Measurements from ENCODE around the gene SLC39A3. TPM values are rescaled to one million over a fixed set of nuclear protein-coding genes. Genes with fewer than 3 reads are reported as not detected.
A peak's percentile ranks its signal among the peaks of the same experiment; 100 is the strongest.

SLC39A3 gene
- total RNA-seq (2013; cell fraction: nucleolus; rRNA removed), result 26.3 and 30.0 TPM in 2 replicates
- total RNA-seq (2014; rRNA removed), result 46.0 and 50.2 TPM in 2 replicates
- 31.2 and 33.7 TPM in 2 replicates for total RNA-seq (2014; rRNA removed; fragmentation: Illumina TruSeq; extraction: Trizol)
- 48.4 and 52.1 TPM in 2 replicates for total RNA-seq (2021)
- 9.9 TPM for polyA plus RNA-seq (2011; ENCODE audit: low read depth)
- 18.7 and 29.6 TPM in 2 replicates for polyA plus RNA-seq (2011; rRNA removed)
- polyA plus RNA-seq (2011; cell fraction: cytosol; rRNA removed), result 51.6 and 59.3 TPM in 2 replicates
- polyA plus RNA-seq (2011; cell fraction: nucleus; rRNA removed), result 38.3 and 42.8 TPM in 2 replicates
- 24.3 and 28.7 TPM in 2 replicates for polyA plus RNA-seq (2012)
- 20.9 and 59.4 TPM in 2 replicates for polyA plus RNA-seq (2014; fragmentation: Illumina TruSeq; extraction: Trizol)
- polyA plus RNA-seq (2014; fragmentation: Nextera tagmentation; extraction: Ambion mirVana), result 1 to 10 TPM in 1 of 2 experiments, under 1 TPM in 1; 0.63 to 1.1 TPM
- 54.5 and 54.9 TPM in 2 replicates for polyA plus RNA-seq (2014; rRNA removed)
- 10 to 100 TPM; 58.7 to 67.1 TPM for polyA plus RNA-seq (2016; fragmentation: Nextera tagmentation; extraction: Ambion mirVana)
- 19.9 and 31.8 TPM in 2 replicates for polyA minus RNA-seq (2011; rRNA and poly(A)+ RNA removed)
- 15.3 and 17.2 TPM in 2 replicates for polyA minus RNA-seq (2011; cell fraction: cytosol; rRNA and poly(A)+ RNA removed)
- polyA minus RNA-seq (2011; cell fraction: nucleus; rRNA and poly(A)+ RNA removed), result 7.5 and 14.9 TPM in 2 replicates
- percentile 62 among the genes with signal in this experiment for Bru-seq, nascent RNA
- percentile 63 among the genes with signal in this experiment for BruChase-seq, experiment 1, labeled RNA remaining after a 6-hour chase
- BruChase-seq, experiment 2, labeled RNA remaining after a 2-hour chase, result percentile 71 among the genes with signal in this experiment
- long read RNA-seq, experiment 1, transcript SLC39A3-201 (3 exons, 1,502 nt), result major isoform, 60 of 66 reads
- long read RNA-seq, experiment 1, transcript SLC39A3-202 (2 exons, 2,940 nt), result minor isoform, 5 of 66 reads
- long read RNA-seq, experiment 1, partial matches to known transcripts, result 0 of 66 reads
- long read RNA-seq, experiment 1, other reads (novel, unspliced or antisense), result 0 of 66 reads
- long read RNA-seq, experiment 2, transcript SLC39A3-201 (3 exons, 1,502 nt), result major isoform, 18 of 19 reads
- long read RNA-seq, experiment 2, partial matches to known transcripts, result 1 of 19 reads
- long read RNA-seq, experiment 2, other reads (novel, unspliced or antisense), result 0 of 19 reads

DNA sequence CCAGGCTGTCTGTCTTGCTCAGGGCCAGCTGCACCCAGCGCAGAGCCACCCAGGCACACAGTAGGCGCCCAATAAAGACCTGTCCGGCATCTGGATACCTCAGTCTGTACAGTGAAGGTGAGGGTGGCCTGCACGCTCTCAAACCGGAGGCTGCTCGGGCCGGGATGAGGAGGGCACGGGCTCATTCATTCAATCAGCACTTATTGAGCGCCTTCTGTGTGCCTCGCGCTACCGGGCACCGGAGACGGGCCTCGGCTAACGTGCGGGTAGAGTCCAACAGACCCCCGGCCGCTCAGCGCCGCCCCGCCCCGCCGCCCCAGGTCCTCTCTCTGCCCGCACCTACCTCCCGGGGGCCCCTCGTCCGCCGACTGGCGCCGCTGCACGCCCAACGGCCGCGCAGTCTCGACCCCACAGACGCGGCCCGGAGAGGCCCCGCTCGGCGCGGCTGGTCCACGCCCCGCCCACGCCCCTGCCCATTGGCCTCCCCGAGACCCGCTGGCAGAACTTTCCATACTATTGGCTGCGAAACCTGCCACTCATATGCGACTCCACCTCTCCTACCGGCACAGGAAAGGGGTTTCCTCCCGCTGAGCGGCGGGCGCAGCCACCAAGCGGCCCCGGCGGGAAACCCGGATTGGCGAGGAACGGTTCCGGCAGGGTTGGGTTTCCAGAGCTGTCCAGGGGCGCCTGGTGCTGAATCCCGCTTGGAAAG lies at the start of gene SLC39A3:
SLC39A3 (minus strand) TSS at position 416 of the 712 bp plus-strand sequence. CDS start 2,760 bp downstream, outside the sequence.
- Histone ChIP-seq H3K79me2 (ENCODE audit: control insufficient read depth, insufficient read depth, low read length) (peaks cover 14% of the 10 kb centered on the region), H3K4me3 (peak within 1 kb of the TSS; percentile 98), H3K9me3 (replicated peaks; ENCODE audit: control insufficient read depth, insufficient read depth, low read length) (peaks cover 8% of the 10 kb centered on the region; the same call in 2 of the 3 replicates), H3K4me1 (ENCODE audit: control insufficient read depth, insufficient read depth, low read length) (no peaks in the 10 kb centered on the region), H3K27ac (ENCODE audit: control insufficient read depth, insufficient read depth) (peak within 1 kb of the TSS; percentile 67), H2AFZ (ENCODE audit: control insufficient read depth, low read depth, low read length) (peak within 1 kb of the TSS; percentile 75), H3K36me3 (ENCODE audit: control insufficient read depth in 2 of 2, insufficient read depth in 2 of 2, low read length in 1 of 2) (peaks cover 11 to 15% of the 10 kb centered on the region in 2 experiments; a peak in 3 of 4 replicates), H4K20me1 (ENCODE audit: control insufficient read depth, insufficient read depth) (no peaks in the 10 kb centered on the region), H3K27me3 (replicated peaks in 1 of 2; ENCODE audit: control insufficient read depth in 2 of 2, insufficient read depth in 2 of 2, low read length in 1 of 2) (no peaks in the 10 kb centered on the region), H3K4me2 (ENCODE audit: control insufficient read depth, insufficient read depth) (peak within 1 kb of the TSS; percentile 72), H3K9ac (ENCODE audit: control insufficient read depth, insufficient read depth, low read length) (peak within 1 kb of the TSS; percentile 80)
- RAD21 ChIA-PET (ENCODE audit: unreplicated experiment), result interaction anchor here (1.4 kb wide), 1 partner anchor 91 kb away, joined by 7 read pairs; no protein-coding TSS in a partner anchor
- peak; percentile 100 for ATAC-seq
- in situ Hi-C loops (cut with MboI), result no loop called here
- FAIRE-seq, result peak; percentile 93
- POLR2A ChIA-PET, result no interaction called here
- CTCF ChIA-PET, result interaction anchor here (0.6 to 1.3 kb wide), 6 partner anchors 9 to 211 kb away, joined by 3 to 10 read pairs (median 4); no protein-coding TSS in a partner anchor
- DNase-seq (ENCODE audit: low read depth, low spot score), result peak; percentile 87
- under 1% methylated on average over 39 of the region's 64 CpGs for WGBS (ENCODE audit: insufficient coverage, insufficient replicate concordance, low lambda C conversion rate, missing lambda C conversion rate)
- SMC1A ChIA-PET (ENCODE audit: uncharacterized antibody, unreplicated experiment), result interaction anchor here (0.6 to 2.0 kb wide), 3 partner anchors 75 to 356 kb away, joined by 3 to 6 read pairs (median 3); no protein-coding TSS in a partner anchor
- intact Hi-C loops (cut with micrococcal nuclease; ENCODE audit: unreplicated experiment), result loop anchor here (5.0 to 10.0 kb wide), 2 partner anchors 72 to 275 kb away; no protein-coding TSS in a partner anchor
- BruUV-seq (replicated peaks), result TSS peak; percentile 74
- TF ChIP-seq MAX (IDR thresholded peaks at IDR 0.05; ENCODE audit: low read depth, low read length), result peak; percentile 60
- peak; percentile 67; the same call in 1 of the 2 replicates for TF ChIP-seq SMARCA5 (IDR thresholded peaks at IDR 0.05)
- TF ChIP-seq POU2F2 (IDR thresholded peaks at IDR 0.05; ENCODE audit: borderline replicate concordance, low read depth, low read length), result peak; percentile 82; the same call in 2 of the 3 replicates
- TF ChIP-seq CHD2 (IDR thresholded peaks at IDR 0.05; ENCODE audit: borderline replicate concordance, low read depth, low read length), result peak; percentile 89
- no peak for TF ChIP-seq ASH2L (IDR thresholded peaks at IDR 0.05; ENCODE audit: borderline replicate concordance, low read depth)
- TF ChIP-seq, protein P1, sequence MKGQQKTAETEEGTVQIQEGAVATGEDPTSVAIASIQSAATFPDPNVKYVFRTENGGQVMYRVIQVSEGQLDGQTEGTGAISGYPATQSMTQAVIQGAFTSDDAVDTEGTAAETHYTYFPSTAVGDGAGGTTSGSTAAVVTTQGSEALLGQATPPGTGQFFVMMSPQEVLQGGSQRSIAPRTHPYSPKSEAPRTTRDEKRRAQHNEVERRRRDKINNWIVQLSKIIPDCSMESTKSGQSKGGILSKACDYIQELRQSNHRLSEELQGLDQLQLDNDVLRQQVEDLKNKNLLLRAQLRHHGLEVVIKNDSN (IDR thresholded peaks at IDR 0.05; ENCODE audit: borderline replicate concordance, extremely low read length, insufficient read depth, low read depth, low read length), result peak; percentile 41
- TF ChIP-seq, protein P2, sequence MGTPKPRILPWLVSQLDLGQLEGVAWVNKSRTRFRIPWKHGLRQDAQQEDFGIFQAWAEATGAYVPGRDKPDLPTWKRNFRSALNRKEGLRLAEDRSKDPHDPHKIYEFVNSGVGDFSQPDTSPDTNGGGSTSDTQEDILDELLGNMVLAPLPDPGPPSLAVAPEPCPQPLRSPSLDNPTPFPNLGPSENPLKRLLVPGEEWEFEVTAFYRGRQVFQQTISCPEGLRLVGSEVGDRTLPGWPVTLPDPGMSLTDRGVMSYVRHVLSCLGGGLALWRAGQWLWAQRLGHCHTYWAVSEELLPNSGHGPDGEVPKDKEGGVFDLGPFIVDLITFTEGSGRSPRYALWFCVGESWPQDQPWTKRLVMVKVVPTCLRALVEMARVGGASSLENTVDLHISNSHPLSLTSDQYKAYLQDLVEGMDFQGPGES (IDR thresholded peaks at IDR 0.05), result peak; percentile 73
- TF ChIP-seq, protein P3, sequence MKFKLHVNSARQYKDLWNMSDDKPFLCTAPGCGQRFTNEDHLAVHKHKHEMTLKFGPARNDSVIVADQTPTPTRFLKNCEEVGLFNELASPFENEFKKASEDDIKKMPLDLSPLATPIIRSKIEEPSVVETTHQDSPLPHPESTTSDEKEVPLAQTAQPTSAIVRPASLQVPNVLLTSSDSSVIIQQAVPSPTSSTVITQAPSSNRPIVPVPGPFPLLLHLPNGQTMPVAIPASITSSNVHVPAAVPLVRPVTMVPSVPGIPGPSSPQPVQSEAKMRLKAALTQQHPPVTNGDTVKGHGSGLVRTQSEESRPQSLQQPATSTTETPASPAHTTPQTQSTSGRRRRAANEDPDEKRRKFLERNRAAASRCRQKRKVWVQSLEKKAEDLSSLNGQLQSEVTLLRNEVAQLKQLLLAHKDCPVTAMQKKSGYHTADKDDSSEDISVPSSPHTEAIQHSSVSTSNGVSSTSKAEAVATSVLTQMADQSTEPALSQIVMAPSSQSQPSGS (IDR thresholded peaks at IDR 0.05; ENCODE audit: low read length), result no peak
- TF ChIP-seq TBL1XR1 (IDR thresholded peaks at IDR 0.05; ENCODE audit: low read depth, low read length), result peak; percentile 77; the same call in 1 of the 2 replicates
- TF ChIP-seq, protein P4, sequence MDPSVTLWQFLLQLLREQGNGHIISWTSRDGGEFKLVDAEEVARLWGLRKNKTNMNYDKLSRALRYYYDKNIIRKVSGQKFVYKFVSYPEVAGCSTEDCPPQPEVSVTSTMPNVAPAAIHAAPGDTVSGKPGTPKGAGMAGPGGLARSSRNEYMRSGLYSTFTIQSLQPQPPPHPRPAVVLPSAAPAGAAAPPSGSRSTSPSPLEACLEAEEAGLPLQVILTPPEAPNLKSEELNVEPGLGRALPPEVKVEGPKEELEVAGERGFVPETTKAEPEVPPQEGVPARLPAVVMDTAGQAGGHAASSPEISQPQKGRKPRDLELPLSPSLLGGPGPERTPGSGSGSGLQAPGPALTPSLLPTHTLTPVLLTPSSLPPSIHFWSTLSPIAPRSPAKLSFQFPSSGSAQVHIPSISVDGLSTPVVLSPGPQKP (IDR thresholded peaks at IDR 0.05; ENCODE audit: low read depth, low read length), result peak; percentile 35
- no peak for TF ChIP-seq MYC (IDR thresholded peaks at IDR 0.05; ENCODE audit: insufficient read depth, insufficient read length, insufficient replicate concordance, low read length, severe bottlenecking)
- TF ChIP-seq CBFB (IDR thresholded peaks at IDR 0.05; ENCODE audit: low read depth), result 0 out of 2 replicates have a peak, but pooled peaks have one; percentile 22

Measured in GM12878 (cell line).